ENCODE results near the gene TDRD6.
"Not testable (repeated sequence)": the region's sequence is repeated elsewhere in the genome, so short reads cannot be mapped to it uniquely, and the experiment has no call there.

Gene TDRD6

DNA sequence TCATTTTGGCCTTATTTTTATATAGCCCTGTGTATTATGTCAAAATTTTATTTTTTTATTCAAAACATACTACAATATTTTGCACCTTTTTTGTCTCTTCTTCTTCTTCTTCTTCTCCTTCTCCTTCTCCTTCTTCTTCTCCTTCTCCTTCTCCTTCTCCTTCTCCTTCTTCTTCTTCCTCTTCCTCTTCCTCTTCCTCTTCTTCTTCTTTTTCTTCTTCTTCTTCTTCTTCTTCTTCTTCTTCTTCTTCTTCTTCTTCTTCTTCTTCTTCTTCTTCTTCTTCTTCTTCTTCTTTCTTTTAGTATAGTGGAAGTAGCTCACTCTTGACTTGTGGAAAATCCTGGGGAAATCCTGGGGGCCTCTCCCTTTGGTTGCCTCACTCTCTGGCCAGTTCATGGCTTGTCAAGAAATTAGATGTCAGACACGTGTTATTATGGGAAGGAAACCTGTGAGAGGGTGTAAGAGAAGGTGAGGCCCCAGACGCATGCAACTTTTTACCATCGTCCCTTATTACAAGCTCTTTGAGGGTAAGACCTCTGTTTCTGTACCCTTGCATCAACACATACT, 56.6 kb downstream of the TDRD6 start:
- not testable (repeated sequence) for DNase-seq (ENCODE audit: low read depth)

DNA sequence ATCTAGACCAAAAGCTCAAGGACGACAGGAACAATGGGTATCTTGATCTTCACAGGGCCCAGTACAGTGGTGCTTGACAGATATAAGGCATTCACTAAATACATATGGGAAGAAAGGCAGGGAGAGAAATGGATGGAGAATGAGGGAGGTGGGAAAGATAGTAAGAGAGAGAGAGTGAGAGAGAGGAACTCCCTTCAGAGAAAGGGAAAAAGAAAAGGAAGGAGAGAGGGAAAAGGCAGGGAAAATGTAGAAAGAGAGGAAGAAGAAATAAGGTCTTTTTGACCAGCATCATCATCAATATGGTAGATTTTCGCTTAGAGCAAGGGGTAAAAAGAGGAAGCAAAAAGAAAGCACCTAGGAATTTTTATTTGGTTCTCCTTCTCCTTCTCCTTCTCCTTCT, 58.3 kb downstream of the TDRD6 start:
- DNase-seq (ENCODE audit: low read depth) = no peak

DNA sequence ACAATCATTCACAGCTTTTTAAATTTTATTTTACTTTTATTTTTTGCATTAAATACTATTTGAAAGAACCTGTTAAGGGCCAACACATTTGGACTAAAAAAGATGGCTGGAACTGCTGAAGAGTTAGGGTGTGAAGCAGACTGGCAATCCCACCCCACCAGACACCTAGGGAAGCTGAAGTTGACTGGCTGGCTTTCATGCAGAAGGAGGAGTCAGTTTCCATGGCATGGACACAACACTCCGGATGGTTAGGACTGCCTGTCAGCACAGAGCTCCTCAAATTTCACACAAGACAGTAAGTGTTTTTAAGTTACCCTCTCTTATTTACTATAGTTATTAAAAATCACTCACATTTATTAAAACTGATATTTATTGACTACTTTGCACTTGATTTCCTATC, 59.0 kb downstream of the TDRD6 start, which contains the start of gene ANKRD66:
Gene ANKRD66, plus strand, starts transcription at position 238 of the 400 bp plus-strand sequence. CDS start 5,016 bp downstream, outside the sequence.
- DNase-seq (ENCODE audit: low read depth) = no peak

GRCh38 chr6:46748940-46749503, 61.3 kb downstream of the TDRD6 start:
- DNase-seq (ENCODE audit: low read depth) = no peak

DNA sequence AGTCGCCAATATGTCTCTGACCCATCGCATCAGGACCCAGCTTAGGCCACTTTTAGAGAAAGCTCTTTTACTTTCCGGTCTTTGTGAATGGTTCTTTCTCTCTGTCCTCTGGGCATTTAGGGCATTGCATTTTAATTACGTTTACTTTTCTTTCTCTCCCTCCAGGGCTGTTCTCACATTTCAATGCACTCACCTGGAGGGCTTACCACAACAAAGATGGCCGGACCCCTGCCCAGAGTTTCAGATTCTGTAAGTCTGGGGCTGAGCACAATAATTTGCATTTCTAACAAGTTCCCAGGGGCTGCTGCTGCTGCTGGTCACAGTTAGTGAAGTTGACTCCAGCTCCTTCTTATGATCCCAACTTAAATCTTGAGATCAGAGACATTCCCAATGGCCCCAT, 62.0 kb downstream of the TDRD6 start:
- DNase-seq (ENCODE audit: low read depth) = no peak

- no peak for DNase-seq (ENCODE audit: low read depth)
These were observed 64.0 kb downstream of the TDRD6 start for GRCh38 chr6:46751658-46752057.

Data from activated T-helper 1 cell treated with Interleukin-2 at 50 U/mL for 16 hours (primary cell).